AG10803 (cell line): ENCODE data around the gene TMEM117.
A peak's percentile ranks its signal among the peaks of the same experiment; 100 is the strongest.
"Not testable (repeated sequence)": the region's sequence is repeated elsewhere in the genome, so short reads cannot be mapped to it uniquely, and the experiment has no call there.

Experiments
- DNase-seq: peaks from one replicate; pipeline ENCODE4 v3.0.0; 2010; ENCODE audit warnings: low read depth
- H3K4me3 ChIP-seq: 2 replicates; pipeline ENCODE4 v1.5.1; 2011; ENCODE audit warnings: mild to moderate bottlenecking, low read length, control low read depth
- TF ChIP-seq, protein P1 (sequence below): conservative IDR thresholded peaks from 2 replicates; pipeline ENCODE4 v1.5.1; 2011; ENCODE audit warnings: mild to moderate bottlenecking, low read length, control low read depth, inconsistent platforms

TMEM117 gene

DNA sequence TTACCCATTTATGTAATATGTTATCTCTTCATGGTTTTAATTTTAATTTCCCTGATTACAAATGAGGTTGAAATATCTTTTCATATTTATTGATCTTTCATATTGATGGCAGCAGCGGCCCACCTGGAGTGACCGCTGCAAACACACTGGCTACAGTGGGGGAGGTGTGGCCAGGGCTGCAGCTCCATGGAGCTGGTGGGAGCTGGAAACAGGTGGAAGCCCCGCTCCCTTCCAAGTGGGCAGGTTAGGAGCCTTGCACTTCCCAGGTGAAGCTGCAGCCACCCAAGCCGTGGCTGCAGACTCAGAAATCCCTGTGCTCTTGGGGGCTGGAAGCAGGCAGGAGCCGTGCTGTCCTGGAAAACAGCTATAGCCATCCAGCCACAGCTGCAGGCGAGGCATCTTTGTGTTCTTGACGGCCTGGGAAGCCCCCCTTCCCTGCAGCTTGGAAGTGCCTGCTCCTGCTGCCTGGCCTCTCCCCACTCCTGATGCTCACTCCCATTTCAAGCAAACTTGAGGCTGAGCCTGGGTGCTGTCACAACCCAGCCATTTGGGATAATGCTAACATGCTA, 201.1 kb downstream of the TMEM117 start:
- H3K4me3 ChIP-seq: no peak overlapping the region
- no peak for DNase-seq
- TF ChIP-seq, protein P1, sequence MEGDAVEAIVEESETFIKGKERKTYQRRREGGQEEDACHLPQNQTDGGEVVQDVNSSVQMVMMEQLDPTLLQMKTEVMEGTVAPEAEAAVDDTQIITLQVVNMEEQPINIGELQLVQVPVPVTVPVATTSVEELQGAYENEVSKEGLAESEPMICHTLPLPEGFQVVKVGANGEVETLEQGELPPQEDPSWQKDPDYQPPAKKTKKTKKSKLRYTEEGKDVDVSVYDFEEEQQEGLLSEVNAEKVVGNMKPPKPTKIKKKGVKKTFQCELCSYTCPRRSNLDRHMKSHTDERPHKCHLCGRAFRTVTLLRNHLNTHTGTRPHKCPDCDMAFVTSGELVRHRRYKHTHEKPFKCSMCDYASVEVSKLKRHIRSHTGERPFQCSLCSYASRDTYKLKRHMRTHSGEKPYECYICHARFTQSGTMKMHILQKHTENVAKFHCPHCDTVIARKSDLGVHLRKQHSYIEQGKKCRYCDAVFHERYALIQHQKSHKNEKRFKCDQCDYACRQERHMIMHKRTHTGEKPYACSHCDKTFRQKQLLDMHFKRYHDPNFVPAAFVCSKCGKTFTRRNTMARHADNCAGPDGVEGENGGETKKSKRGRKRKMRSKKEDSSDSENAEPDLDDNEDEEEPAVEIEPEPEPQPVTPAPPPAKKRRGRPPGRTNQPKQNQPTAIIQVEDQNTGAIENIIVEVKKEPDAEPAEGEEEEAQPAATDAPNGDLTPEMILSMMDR: no peak

DNA sequence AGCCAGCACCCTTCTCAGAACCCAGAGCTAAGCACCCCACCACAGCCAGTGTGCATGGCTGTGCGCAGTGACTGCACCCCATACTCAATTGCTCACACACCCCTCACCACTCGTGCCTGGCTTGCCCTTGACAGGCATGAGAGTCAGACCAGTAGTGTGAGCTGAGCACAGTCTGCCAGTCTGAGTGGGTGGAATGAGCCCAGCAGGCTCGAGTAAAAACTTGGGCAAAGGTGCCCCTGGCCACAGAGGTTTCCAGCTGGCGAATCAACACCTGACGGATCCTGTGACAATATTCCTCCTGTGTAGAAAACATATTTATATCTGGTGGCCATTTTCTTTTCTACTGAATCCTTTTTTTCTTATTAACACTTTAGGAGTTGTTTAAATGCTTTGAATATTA, 202.5 kb downstream of the TMEM117 start:
- TF ChIP-seq, protein P1: no peak
- no peak overlapping the region for H3K4me3 ChIP-seq
- DNase-seq: no peak

DNA sequence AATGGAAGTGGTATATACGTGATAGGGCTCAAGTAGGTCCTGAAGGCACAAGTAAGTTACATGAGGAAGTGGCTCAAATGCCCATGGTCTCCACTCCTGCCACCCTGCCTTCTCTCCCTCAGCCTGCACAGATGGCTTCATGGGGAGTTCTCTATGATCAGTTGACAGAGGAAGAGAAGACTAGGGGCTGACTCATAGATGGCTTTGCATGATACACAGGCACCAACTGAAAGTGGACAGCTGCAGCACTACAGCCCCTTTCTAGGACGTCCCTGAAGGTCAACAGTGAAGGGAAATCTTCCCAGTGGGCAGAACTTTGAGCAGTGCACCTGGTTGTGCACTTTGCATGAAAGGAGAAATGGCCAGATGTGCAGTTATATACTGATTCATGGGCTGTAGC, 208.6 kb downstream of the TMEM117 start:
- DNase-seq: not testable (repeated sequence)

DNA sequence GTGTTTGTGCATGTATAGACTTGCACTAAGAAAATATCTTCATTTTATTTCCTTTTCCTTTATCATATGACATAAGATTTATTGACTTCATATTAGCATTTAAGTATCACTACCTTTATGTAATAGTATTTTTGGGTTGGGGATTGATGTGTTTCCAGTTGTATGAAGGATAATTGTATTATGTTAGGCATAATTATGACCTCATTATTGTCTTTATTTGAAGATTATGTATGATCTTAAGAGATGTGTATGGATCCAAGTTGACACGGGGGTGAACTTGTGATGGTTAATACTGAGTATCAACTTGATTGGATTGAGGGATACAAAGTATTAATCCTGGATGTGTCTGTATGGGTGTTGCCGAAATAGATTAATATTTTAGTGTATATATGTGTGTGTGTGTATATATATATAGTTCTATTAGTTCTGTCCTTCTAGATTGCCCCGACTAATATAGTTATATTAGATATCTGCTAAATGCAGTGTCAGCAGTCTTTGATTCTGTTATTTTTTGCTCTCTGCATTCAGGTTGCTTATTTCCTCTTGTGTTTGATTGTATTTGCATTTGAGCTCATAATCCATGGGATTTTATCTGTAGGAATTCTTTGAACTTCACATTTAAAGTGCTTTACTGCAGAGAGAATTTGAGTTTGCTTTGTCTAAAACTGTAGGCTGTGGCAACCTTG, 211.0 kb downstream of the TMEM117 start:
- TF ChIP-seq, protein P1: no peak
- DNase-seq: no peak
- no peak overlapping the region for H3K4me3 ChIP-seq

More for the DNA sequence above, 208.6 kb downstream of the TMEM117 start:
- not testable (repeated sequence) for H3K4me3 ChIP-seq

DNA sequence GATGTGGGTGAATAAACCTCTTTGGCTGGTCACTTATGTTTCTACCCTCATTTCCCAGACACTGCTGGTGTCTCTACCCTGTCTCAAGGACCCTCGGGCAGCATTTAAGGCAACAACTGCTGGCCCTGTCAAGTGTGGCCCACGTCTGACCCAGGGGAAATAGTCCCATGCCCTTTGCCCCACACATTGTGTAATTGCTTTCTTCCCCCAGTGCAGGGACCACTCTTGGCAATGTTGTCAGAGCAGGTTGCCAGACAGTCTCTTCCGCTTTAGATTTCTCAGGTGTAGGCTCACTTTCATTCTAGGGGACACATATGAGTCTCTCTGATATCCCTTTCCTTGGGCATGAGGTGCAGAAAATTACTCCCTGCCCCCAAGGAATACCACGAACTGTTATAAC, 216.7 kb downstream of the TMEM117 start:
- TF ChIP-seq, protein P1: no peak
- no peak overlapping the region for H3K4me3 ChIP-seq
- DNase-seq: no peak

DNA sequence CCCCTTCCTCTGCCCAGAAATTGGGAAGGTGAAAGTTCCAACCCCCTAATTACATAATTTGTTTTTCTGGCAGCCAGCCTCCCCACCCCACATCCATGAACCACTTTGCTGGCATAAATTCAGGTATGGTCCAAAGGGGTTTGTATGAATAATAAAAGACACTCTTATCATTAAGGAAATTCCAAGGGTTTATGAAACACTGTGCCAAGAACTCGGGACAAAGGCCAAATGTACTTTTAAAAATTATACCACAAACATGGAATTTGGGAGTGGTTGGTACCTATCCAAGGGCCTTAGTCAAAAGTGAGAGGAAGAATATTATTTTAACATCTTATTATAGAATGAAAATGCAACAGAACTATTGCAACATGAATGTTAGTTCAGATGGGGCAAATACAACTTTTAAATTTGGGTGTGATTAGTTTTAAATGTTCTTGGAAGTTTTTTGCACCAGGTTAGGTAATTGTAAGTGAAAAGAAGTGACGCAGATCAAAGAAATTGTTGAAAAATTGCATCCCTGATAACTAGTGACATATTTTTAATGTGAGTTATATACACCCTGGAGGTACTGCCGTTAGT, 217.8 kb downstream of the TMEM117 start:
- DNase-seq: peak; percentile 71
- TF ChIP-seq, protein P1: no peak
- H3K4me3 ChIP-seq: no peak overlapping the region

DNA sequence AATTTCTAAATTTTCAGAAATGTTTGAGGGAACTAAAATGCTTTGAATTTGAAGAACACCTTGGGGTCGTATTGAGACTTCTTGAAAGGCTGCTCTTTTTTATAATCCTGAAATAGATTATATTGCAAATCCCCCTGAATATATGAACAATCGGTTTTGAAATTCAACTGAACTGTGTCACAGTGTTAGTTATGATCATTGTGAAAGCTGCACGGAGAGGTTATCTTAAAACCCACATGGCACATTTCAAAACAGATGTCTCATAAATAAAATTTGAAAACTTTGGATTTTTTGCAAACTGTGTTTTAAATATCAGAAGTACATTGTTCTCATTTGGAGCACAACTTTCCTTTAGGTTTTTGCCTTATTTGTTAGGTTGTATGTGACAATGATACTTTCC, 218.4 kb downstream of the TMEM117 start:
- TF ChIP-seq, protein P1: no peak
- no peak overlapping the region for H3K4me3 ChIP-seq
- DNase-seq: no peak
